Breast epithelium (tissue), 3 donors: Measurements from ENCODE around the gene REEP1.

Experiments used
- POLR2AphosphoS5 ChIP-seq, 3 donors: sonication (generic); formaldehyde crosslinking; IDR thresholded peaks; one replicate each; pipeline ENCODE4 v1.6.1; 2017; ENCODE audit warnings: antibody characterized with exemption in 3 of 3
- TF ChIP-seq, protein P1 (sequence below), 3 donors: fragments of 450-650 bp; IDR thresholded peaks; one replicate each; pipeline ENCODE4 v1.5.1; 2016 to 2017; ENCODE audit warnings: antibody characterized with exemption in 3 of 3, mild to moderate bottlenecking in 3 of 3, moderate library complexity in 3 of 3

DNA sequence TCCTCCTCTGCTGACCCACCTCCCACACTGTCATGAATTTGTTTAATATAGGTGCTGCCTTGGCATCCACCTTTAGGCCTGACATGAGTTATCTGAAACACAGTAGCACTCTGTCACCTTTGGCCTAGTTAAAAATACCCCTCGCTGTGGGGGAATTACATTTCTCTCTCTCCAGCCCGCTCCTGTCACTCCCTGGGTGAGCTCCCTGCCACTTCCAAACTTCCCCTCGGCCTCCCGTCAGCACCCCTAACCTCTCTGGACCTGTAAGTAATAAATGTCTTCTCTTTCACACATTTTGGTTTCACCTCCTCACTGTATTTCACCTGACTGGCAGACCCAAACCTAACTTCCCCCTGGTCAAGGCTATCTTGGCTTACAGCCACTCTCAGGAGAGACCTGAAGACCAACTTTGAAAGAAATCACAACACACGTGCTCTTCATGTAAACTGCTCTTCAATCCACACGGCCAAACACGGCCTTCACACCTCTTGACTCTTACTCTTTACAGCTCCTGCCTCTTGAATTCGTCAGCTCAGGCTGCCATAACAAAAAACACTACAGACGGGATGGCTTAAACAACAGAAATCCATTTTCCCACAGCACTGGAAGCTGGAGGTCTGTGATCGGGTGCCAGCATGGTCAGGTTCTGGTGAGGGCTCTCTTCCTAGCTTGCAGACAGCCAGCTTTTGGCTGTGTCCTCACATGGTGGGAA, 28.3 kb downstream of the REEP1 start:
- TF ChIP-seq, protein P1, sequence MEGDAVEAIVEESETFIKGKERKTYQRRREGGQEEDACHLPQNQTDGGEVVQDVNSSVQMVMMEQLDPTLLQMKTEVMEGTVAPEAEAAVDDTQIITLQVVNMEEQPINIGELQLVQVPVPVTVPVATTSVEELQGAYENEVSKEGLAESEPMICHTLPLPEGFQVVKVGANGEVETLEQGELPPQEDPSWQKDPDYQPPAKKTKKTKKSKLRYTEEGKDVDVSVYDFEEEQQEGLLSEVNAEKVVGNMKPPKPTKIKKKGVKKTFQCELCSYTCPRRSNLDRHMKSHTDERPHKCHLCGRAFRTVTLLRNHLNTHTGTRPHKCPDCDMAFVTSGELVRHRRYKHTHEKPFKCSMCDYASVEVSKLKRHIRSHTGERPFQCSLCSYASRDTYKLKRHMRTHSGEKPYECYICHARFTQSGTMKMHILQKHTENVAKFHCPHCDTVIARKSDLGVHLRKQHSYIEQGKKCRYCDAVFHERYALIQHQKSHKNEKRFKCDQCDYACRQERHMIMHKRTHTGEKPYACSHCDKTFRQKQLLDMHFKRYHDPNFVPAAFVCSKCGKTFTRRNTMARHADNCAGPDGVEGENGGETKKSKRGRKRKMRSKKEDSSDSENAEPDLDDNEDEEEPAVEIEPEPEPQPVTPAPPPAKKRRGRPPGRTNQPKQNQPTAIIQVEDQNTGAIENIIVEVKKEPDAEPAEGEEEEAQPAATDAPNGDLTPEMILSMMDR (IDR thresholded peaks at IDR 0.05), result no peak
- no peak for TF ChIP-seq POLR2AphosphoS5 (IDR thresholded peaks at IDR 0.05)
